K562 (cell line): ENCODE measurements around the gene SYNGR4. TPM values are rescaled to one million over a fixed set of nuclear protein-coding genes. Genes with fewer than 3 reads are reported as not detected.

Experiments
- CHD4 ChIP-seq: fragments of 200-600 bp; sonication (generic); IDR thresholded peaks from 3 replicates; pipeline ENCODE4 v1.6.1; 2012; ENCODE audit warnings: low read depth, mild to moderate bottlenecking, mixed read lengths, low read length, inconsistent platforms; ENCODE audit not compliant: insufficient read depth, insufficient replicate concordance, poor library complexity, severe bottlenecking
- DACH1 ChIP-seq: fragments of 450-650 bp; IDR thresholded peaks from 2 replicates; pipeline ENCODE4 v1.6.1; 2018; ENCODE audit not compliant: partially characterized antibody
- E2F3 ChIP-seq: fragments of 250-450 bp; sonication (Bioruptor Pico); IDR thresholded peaks from 2 replicates; pipeline ENCODE4 v1.4.0; 2020; ENCODE audit warnings: mild to moderate bottlenecking
- E2F5 ChIP-seq: sonication (generic); formaldehyde crosslinking; IDR thresholded peaks from 2 replicates; pipeline ENCODE4 v1.8.0; 2022; ENCODE audit warnings: mild to moderate bottlenecking, missing genetic modification reagents
- GATAD2A ChIP-seq: fragments of 450-650 bp; IDR thresholded peaks from 2 replicates; pipeline ENCODE4 v1.6.1; 2017
- HES1 ChIP-seq: fragments of 450-650 bp; IDR thresholded peaks from 2 replicates; pipeline ENCODE4 v1.6.1; 2016; ENCODE audit warnings: low read depth, mild to moderate bottlenecking, moderate library complexity
- HNRNPUL1 ChIP-seq: fragments of 200-400 bp; formaldehyde crosslinking; IDR thresholded peaks from 2 replicates; pipeline ENCODE4 v1.6.1; 2017; ENCODE audit warnings: low read length
- JUND ChIP-seq, 2 experiments: IDR thresholded peaks; 2 replicates in 1 of 2; 3 replicates in 1 of 2; pipeline ENCODE4 v1.6.1; 2011; ENCODE audit warnings: borderline replicate concordance in 2 of 2, low read depth in 2 of 2, low read length in 2 of 2, improper control_type of control experiment in 1 of 2, missing biosample characterization in 1 of 2, missing genetic modification characterization in 1 of 2, missing genetic modification reagents in 1 of 2
- MED1 ChIP-seq: sonication (generic); formaldehyde crosslinking; IDR thresholded peaks from 2 replicates; pipeline ENCODE4 v1.8.1; 2023; ENCODE audit warnings: missing genetic modification reagents, borderline replicate concordance
- MEF2D ChIP-seq: conservative IDR thresholded peaks from 2 replicates; pipeline ENCODE4 v1.6.1; 2016; ENCODE audit warnings: low read depth, missing genetic modification characterization, missing compliant biosample characterization
- NCOA6 ChIP-seq: fragments of 450-650 bp; IDR thresholded peaks from 2 replicates; pipeline ENCODE4 v1.6.1; 2017; ENCODE audit warnings: mild to moderate bottlenecking
- NCOR1 ChIP-seq: fragments of 450-650 bp; IDR thresholded peaks from 2 replicates; pipeline ENCODE4 v1.6.1; 2016; ENCODE audit warnings: mild to moderate bottlenecking, moderate library complexity
- POLR2AphosphoS5 ChIP-seq: IDR thresholded peaks from 2 replicates; pipeline ENCODE4 v1.6.1; 2011; ENCODE audit warnings: mild to moderate bottlenecking, low read depth, low read length, moderate library complexity; ENCODE audit not compliant: control insufficient read depth, insufficient read depth
- RBM34 ChIP-seq: fragments of 200-400 bp; formaldehyde crosslinking; IDR thresholded peaks from 2 replicates; pipeline ENCODE4 v1.6.1; 2018; ENCODE audit warnings: low read length, borderline replicate concordance; ENCODE audit not compliant: insufficient read depth
- SNRNP70 ChIP-seq: fragments of 200-400 bp; formaldehyde crosslinking; optimal IDR thresholded peaks from 2 replicates; pipeline ENCODE3; 2017; ENCODE audit warnings: low read depth, low read length
- SREBF2 ChIP-seq: sonication (generic); formaldehyde crosslinking; IDR thresholded peaks from 2 replicates; pipeline ENCODE4 v1.4.0; 2020; ENCODE audit warnings: mild to moderate bottlenecking, missing genetic modification reagents
- TSC22D4 ChIP-seq: fragments of 450-650 bp; IDR thresholded peaks from 2 replicates; pipeline ENCODE4 v1.6.1; 2016; ENCODE audit warnings: missing genetic modification characterization, missing biosample characterization, control low read depth
- ZC3H4 ChIP-seq: sonication (generic); formaldehyde crosslinking; IDR thresholded peaks from 2 replicates; pipeline ENCODE4 v1.9.0; 2021; ENCODE audit warnings: missing genetic modification reagents, borderline replicate concordance
- ZNF668 ChIP-seq: fragments of 250-450 bp; sonication (Bioruptor Pico); IDR thresholded peaks from 2 replicates; pipeline ENCODE4 v1.8.0; 2022; ENCODE audit warnings: mild to moderate bottlenecking, inconsistent platforms
- ZNF707 ChIP-seq: fragments of 250-450 bp; sonication (Bioruptor Pico); conservative IDR thresholded peaks from 2 replicates; pipeline ENCODE4 v1.8.0; 2022; ENCODE audit warnings: inconsistent platforms, mild to moderate bottlenecking, moderate library complexity
- polyA plus RNA-seq, 8 experiments: library from polyadenylated mRNA; depleted of rRNA in 4 of 8; stranded (reverse) in 5 of 8; unstranded in 3 of 8; fragments of >200 nt; fragmentation: Nextera tagmentation in 2 of 8; fragmentation: Illumina TruSeq in 1 of 8; extraction: Ambion mirVana in 2 of 8; extraction: Trizol in 1 of 8; gene quantifications; 2 replicates each; pipeline versions ENCODE4 v1.2.1 to v1.2.3, GENCODE V29; 2011 to 2014; ENCODE audit warnings: inconsistent platforms in 1 of 8, missing spikeins in 1 of 8
- total RNA-seq, 7 experiments: library from RNA; depleted of rRNA in 6 of 7; stranded (reverse); fragments of >200 nt in 6 of 7; fragmentation: Illumina TruSeq in 2 of 7; extraction: Trizol in 2 of 7; gene quantifications; 2 replicates each; pipeline versions ENCODE4 v1.2.1 to v1.2.3, GENCODE V29; 2011 to 2021; ENCODE audit warnings: low replicate concordance in 1 of 7
- TF ChIP-seq, protein P1 (sequence below): sonication (generic); formaldehyde crosslinking; IDR thresholded peaks from 2 replicates; pipeline ENCODE4 v1.4.0; 2020; ENCODE audit warnings: mild to moderate bottlenecking, missing genetic modification reagents

Gene SYNGR4
- total and polyA plus RNA-seq, 9 of the 15 experiments (the other 6 are each of a cell fraction or from before 2014, with no cell fraction given) = 0.07 to 0.14 TPM; not detected in 7

DNA sequence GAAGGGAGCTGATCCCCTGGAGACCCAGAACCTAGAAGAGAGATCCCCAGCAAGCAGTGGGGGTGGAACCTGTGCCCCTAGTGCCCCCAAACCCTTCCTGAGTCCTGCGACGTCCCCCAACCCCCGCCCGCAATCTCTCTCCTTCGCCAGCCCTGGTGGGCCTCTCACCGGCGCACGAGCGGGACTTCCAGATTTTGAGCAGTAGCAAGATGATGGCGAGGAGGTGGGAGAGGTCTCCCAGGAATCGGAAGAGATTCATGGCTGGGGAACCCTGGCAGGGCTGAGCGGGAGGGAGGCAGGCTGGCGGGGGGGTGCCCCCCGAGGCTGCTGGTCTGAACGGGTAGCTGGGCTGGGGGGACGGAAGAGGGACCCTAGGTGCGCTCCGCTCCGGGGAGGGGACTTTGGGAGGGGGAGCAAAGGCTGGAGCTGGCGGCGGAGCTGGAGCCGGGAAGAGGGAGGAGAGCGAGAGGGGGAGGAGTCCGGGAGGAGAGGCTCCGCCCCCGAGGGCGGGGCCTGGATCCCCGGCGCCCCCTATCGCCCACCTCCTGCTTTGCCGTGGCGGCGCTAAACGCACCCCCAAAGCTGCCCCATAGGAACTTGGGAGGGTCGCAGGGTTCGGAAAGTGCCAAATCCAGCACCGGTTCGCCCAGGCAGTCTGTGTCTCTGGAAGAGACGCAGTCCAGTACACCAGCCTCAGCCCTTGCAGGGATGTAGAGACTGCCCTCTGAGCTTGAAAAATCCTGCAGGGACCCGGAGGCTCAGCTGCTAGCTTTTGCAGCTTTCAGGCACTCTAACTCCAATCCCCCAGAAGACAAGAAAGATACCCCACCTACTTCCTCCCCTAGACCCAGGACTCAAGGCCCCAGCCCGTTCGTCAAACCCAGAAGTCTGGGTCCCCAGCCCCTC lies 27.2 kb downstream of the SYNGR4 start, which contains the start of gene KDELR1 (continued):
- TF ChIP-seq RBM34 = no peak
- TF ChIP-seq, protein P1, sequence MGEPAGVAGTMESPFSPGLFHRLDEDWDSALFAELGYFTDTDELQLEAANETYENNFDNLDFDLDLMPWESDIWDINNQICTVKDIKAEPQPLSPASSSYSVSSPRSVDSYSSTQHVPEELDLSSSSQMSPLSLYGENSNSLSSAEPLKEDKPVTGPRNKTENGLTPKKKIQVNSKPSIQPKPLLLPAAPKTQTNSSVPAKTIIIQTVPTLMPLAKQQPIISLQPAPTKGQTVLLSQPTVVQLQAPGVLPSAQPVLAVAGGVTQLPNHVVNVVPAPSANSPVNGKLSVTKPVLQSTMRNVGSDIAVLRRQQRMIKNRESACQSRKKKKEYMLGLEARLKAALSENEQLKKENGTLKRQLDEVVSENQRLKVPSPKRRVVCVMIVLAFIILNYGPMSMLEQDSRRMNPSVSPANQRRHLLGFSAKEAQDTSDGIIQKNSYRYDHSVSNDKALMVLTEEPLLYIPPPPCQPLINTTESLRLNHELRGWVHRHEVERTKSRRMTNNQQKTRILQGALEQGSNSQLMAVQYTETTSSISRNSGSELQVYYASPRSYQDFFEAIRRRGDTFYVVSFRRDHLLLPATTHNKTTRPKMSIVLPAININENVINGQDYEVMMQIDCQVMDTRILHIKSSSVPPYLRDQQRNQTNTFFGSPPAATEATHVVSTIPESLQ (CRISPR knock-in tag) = no peak; the same call in 1 of the 2 replicates
- no peak for TF ChIP-seq MED1 (CRISPR knock-in tag)
- TF ChIP-seq GATAD2A = no peak
- TF ChIP-seq E2F5 (CRISPR knock-in tag) = no peak
- TF ChIP-seq TSC22D4 (tag) = no peak
- TF ChIP-seq HNRNPUL1 = no peak
- no peak for TF ChIP-seq NCOA6
- TF ChIP-seq JUND (IDR thresholded peaks at IDR 0.05; ENCODE audit: borderline replicate concordance, low read depth, low read length) = peak; percentile 51; the same call in 1 of the 2 replicates
- TF ChIP-seq JUND (tag; IDR thresholded peaks at IDR 0.05; ENCODE audit: borderline replicate concordance, low read depth, low read length) = no peak; the same call in 2 of the 3 replicates
- TF ChIP-seq HES1 = no peak
- TF ChIP-seq ZNF707 (CRISPR knock-in tag) = no peak
- TF ChIP-seq SNRNP70 = no peak
- no peak for TF ChIP-seq ZC3H4 (CRISPR knock-in tag)
- TF ChIP-seq ZNF668 (CRISPR knock-in tag) = no peak
- peak; percentile 52; the same call in 1 of the 2 replicates for TF ChIP-seq POLR2AphosphoS5
- no peak for TF ChIP-seq MEF2D (tag)
- no peak for TF ChIP-seq E2F3 (CRISPR knock-in tag)
- TF ChIP-seq DACH1 = no peak
- TF ChIP-seq CHD4 = peak; percentile 43
- no peak for TF ChIP-seq SREBF2
- TF ChIP-seq NCOR1 = no peak
